HepG2 (cell line): ENCODE results near the gene ZSWIM6. TPM values are rescaled to one million over a fixed set of nuclear protein-coding genes. Genes with fewer than 3 reads are reported as not detected.
A peak's percentile ranks its signal among the peaks of the same experiment; 100 is the strongest.

ENCODE experiments used
- ATF7 ChIP-seq, 2 experiments: fragments of 450-650 bp in 1 of 2; sonication (generic) in 1 of 2; formaldehyde crosslinking in 1 of 2; IDR thresholded peaks; 2 replicates each; pipeline versions ENCODE4 v1.4.0 to v1.6.1; 2016 to 2020; ENCODE audit warnings: antibody characterized with exemption in 1 of 2, mild to moderate bottlenecking in 1 of 2, missing genetic modification reagents in 1 of 2
- GATAD1 ChIP-seq: IDR thresholded peaks from 2 replicates; pipeline ENCODE4 v1.6.1; 2016; ENCODE audit warnings: missing genetic modification reagents, missing compliant biosample characterization
- HDAC2 ChIP-seq: sonication (generic); formaldehyde crosslinking; IDR thresholded peaks from 2 replicates; pipeline ENCODE4 v1.4.0; 2020; ENCODE audit warnings: missing genetic modification reagents
- HIVEP1 ChIP-seq: sonication (generic); formaldehyde crosslinking; IDR thresholded peaks from 2 replicates; pipeline ENCODE4 v1.4.0; 2020; ENCODE audit warnings: mild to moderate bottlenecking, missing genetic modification reagents
- HMG20A ChIP-seq: IDR thresholded peaks from 2 replicates; pipeline ENCODE4 v1.6.1; 2016; ENCODE audit warnings: borderline replicate concordance
- MIXL1 ChIP-seq: IDR thresholded peaks from 2 replicates; pipeline ENCODE4 v1.6.1; 2016
- POGZ ChIP-seq: sonication (generic); formaldehyde crosslinking; IDR thresholded peaks from 2 replicates; pipeline ENCODE4 v1.4.0; 2020; ENCODE audit warnings: mild to moderate bottlenecking, missing genetic modification reagents
- RARA ChIP-seq: IDR thresholded peaks from 2 replicates; pipeline ENCODE4 v1.6.1; 2016; ENCODE audit warnings: missing genetic modification reagents, missing compliant biosample characterization
- RNF2 ChIP-seq: fragments of 450-650 bp; conservative IDR thresholded peaks from 2 replicates; pipeline ENCODE4 v1.6.1; 2016; ENCODE audit warnings: low read depth
- RXRA ChIP-seq: sonication (generic); formaldehyde crosslinking; IDR thresholded peaks from 2 replicates; pipeline ENCODE4 v1.5.1; 2020; ENCODE audit warnings: missing genetic modification reagents
- SAP130 ChIP-seq: IDR thresholded peaks from 2 replicates; pipeline ENCODE4 v1.6.1; 2016; ENCODE audit warnings: low read depth
- SMARCE1 ChIP-seq: fragments of 450-650 bp; IDR thresholded peaks from 2 replicates; pipeline ENCODE4 v1.6.1; 2017; ENCODE audit warnings: borderline replicate concordance
- TBL1XR1 ChIP-seq: fragments of 150-350 bp; IDR thresholded peaks from 2 replicates; pipeline ENCODE4 v1.6.1; 2014; ENCODE audit warnings: borderline replicate concordance, low read length; ENCODE audit not compliant: partially characterized antibody
- ZNF12 ChIP-seq: sonication (generic); formaldehyde crosslinking; IDR thresholded peaks from 2 replicates; pipeline ENCODE4 v1.5.0; 2020; ENCODE audit warnings: missing genetic modification reagents
- ZNF44 ChIP-seq: sonication (generic); formaldehyde crosslinking; IDR thresholded peaks from 2 replicates; pipeline ENCODE4 v1.5.1; 2020; ENCODE audit warnings: mild to moderate bottlenecking, missing genetic modification reagents
- ZNF772 ChIP-seq: sonication (generic); formaldehyde crosslinking; IDR thresholded peaks from 2 replicates; pipeline ENCODE4 v1.5.0; 2020; ENCODE audit warnings: mild to moderate bottlenecking, missing genetic modification reagents
- ZSCAN25 ChIP-seq: sonication (generic); formaldehyde crosslinking; IDR thresholded peaks from 2 replicates; pipeline ENCODE4 v1.8.0; 2022; ENCODE audit warnings: mild to moderate bottlenecking, missing genetic modification reagents
- polyA plus RNA-seq, 8 experiments: library from polyadenylated mRNA; depleted of rRNA in 3 of 8; stranded (reverse) in 7 of 8; unstranded in 1 of 8; fragments of >200 nt; fragmentation: Illumina TruSeq in 4 of 8; extraction: Trizol in 4 of 8; gene quantifications; 2 replicates each; pipeline versions ENCODE4 v1.2.1 to v1.2.3, GENCODE V29; 2011 to 2016; ENCODE audit warnings: low read depth in 4 of 8, missing spikeins in 1 of 8, mixed read lengths in 1 of 8; ENCODE audit not compliant: insufficient read depth in 1 of 8
- total RNA-seq, 5 experiments: library from RNA; depleted of rRNA; stranded (reverse); fragments of >200 nt; fragmentation: Illumina TruSeq; extraction: Trizol; gene quantifications; 2 replicates each; pipeline ENCODE4 v1.2.3, GENCODE V29; 2016; ENCODE audit warnings: low read depth in 1 of 5
- TF ChIP-seq, protein P1 (sequence below): sonication (generic); formaldehyde crosslinking; IDR thresholded peaks from 2 replicates; pipeline ENCODE4 v1.5.1; 2020; ENCODE audit warnings: mild to moderate bottlenecking, moderate library complexity, missing genetic modification reagents
- TF ChIP-seq, protein P2 (sequence below): IDR thresholded peaks from 2 replicates; pipeline ENCODE4 v1.6.1; 2016; ENCODE audit warnings: missing compliant biosample characterization, missing genetic modification reagents, borderline replicate concordance
- TF ChIP-seq, protein P3 (sequence below): IDR thresholded peaks from 2 replicates; pipeline ENCODE4 v1.6.1; 2012; ENCODE audit warnings: low read depth, low read length, improper control_type of control experiment
- TF ChIP-seq, protein P4 (sequence below): sonication (generic); formaldehyde crosslinking; IDR thresholded peaks from 2 replicates; pipeline ENCODE4 v1.8.0; 2022; ENCODE audit warnings: missing genetic modification reagents, mild to moderate bottlenecking, inconsistent platforms, borderline replicate concordance

ZSWIM6 gene
- total and polyA plus RNA-seq, 2 of the 13 experiments (the other 11 are each of a cell fraction or from before 2014, with no cell fraction given): 0.82 to 1.9 TPM

DNA sequence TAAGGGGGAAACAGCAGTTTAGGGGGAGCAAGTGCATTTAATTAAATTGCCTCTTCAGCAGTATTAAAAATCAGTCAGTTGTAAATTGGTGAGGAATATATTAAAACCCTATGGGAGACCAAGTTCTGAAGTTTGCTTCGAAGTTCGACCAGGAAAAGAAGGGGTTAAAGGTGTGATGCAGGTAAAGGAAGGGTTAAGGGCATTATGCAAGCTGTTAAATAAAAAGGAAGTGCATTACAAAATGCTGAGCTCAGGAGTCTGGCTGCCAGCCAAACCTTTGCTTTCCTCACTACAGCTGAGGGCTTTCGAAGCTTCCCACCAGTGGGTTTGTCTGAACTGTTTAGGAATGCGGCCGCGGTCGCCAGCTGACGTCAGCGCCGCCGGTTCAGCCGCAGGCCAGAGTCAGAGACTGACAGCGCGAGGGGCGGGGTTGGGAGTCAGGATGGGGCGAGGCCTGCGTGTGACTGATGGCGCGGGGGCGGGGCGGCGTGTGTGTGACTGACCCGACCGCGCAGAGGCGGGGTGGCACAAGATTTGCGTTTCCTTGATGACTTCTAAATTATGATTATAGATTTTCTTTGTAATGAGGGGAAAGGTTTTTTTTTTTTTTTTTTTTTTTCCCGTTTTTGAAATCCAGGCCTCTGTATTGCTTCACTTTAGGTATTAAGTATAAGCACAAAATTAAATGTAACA lies 76.6 kb downstream of the ZSWIM6 start (continued):
- TF ChIP-seq, protein P1, sequence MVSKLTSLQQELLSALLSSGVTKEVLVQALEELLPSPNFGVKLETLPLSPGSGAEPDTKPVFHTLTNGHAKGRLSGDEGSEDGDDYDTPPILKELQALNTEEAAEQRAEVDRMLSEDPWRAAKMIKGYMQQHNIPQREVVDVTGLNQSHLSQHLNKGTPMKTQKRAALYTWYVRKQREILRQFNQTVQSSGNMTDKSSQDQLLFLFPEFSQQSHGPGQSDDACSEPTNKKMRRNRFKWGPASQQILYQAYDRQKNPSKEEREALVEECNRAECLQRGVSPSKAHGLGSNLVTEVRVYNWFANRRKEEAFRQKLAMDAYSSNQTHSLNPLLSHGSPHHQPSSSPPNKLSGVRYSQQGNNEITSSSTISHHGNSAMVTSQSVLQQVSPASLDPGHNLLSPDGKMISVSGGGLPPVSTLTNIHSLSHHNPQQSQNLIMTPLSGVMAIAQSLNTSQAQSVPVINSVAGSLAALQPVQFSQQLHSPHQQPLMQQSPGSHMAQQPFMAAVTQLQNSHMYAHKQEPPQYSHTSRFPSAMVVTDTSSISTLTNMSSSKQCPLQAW (CRISPR knock-in tag): peak; percentile 79
- TF ChIP-seq, protein P2, sequence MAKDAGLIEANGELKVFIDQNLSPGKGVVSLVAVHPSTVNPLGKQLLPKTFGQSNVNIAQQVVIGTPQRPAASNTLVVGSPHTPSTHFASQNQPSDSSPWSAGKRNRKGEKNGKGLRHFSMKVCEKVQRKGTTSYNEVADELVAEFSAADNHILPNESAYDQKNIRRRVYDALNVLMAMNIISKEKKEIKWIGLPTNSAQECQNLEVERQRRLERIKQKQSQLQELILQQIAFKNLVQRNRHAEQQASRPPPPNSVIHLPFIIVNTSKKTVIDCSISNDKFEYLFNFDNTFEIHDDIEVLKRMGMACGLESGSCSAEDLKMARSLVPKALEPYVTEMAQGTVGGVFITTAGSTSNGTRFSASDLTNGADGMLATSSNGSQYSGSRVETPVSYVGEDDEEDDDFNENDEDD: peak; percentile 29; the same call in 1 of the 2 replicates
- 0 out of 2 replicates have a peak, but pooled peaks have one; percentile 52 for TF ChIP-seq ZNF44 (CRISPR knock-in tag)
- TF ChIP-seq, protein P3, sequence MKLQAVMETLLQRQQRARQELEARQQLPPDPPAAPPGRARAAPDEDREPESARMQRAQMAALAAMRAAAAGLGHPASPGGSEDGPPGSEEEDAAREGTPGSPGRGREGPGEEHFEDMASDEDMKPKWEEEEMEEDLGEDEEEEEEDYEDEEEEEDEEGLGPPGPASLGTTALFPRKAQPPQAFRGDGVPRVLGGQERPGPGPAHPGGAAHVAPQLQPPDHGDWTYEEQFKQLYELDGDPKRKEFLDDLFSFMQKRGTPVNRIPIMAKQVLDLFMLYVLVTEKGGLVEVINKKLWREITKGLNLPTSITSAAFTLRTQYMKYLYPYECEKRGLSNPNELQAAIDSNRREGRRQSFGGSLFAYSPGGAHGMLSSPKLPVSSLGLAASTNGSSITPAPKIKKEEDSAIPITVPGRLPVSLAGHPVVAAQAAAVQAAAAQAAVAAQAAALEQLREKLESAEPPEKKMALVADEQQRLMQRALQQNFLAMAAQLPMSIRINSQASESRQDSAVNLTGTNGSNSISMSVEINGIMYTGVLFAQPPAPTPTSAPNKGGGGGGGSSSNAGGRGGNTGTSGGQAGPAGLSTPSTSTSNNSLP: peak; percentile 68
- peak; percentile 79 for TF ChIP-seq TBL1XR1
- peak; percentile 81 for TF ChIP-seq POGZ (CRISPR knock-in tag)
- 0 out of 2 replicates have a peak, but pooled peaks have one; percentile 31 for TF ChIP-seq ZNF772 (CRISPR knock-in tag)
- peak; percentile 50; the same call in 1 of the 2 replicates for TF ChIP-seq HIVEP1 (CRISPR knock-in tag)
- TF ChIP-seq, protein P4, sequence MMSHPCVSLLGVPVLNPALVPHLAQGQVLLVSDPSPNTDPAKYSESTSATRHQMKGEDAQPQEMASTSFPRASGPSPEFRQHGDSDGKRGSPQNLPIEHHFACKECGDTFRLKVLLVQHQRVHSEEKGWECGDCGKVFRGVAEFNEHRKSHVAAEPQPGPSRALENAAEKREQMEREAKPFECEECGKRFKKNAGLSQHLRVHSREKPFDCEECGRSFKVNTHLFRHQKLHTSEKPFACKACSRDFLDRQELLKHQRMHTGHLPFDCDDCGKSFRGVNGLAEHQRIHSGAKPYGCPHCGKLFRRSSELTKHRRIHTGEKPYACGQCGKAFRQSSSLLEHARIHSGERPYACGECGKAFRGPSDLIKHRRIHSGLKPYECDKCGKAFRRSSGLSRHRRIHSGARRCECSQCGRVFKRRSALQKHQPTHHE (CRISPR knock-in tag): 0 out of 2 replicates have a peak, but pooled peaks have one; percentile 69
- TF ChIP-seq MIXL1 (CRISPR knock-in tag): peak; percentile 18; the same call in 1 of the 2 replicates
- peak; percentile 79; the same call in 1 of the 2 replicates for TF ChIP-seq SAP130 (CRISPR knock-in tag)
- 0 out of 2 replicates have a peak, but pooled peaks have one; percentile 30 for TF ChIP-seq ZSCAN25
- TF ChIP-seq RNF2: peak; percentile 59; the same call in 1 of the 2 replicates
- peak; percentile 87 for TF ChIP-seq ZNF12
- TF ChIP-seq SMARCE1: no peak
- peak; percentile 55 for TF ChIP-seq ATF7 (IDR thresholded peaks at IDR 0.05)
- 0 out of 2 replicates have a peak, but pooled peaks have one; percentile 67 for TF ChIP-seq ATF7 (CRISPR knock-in tag; IDR thresholded peaks at IDR 0.05)
- peak; percentile 51; the same call in 1 of the 2 replicates for TF ChIP-seq HMG20A
- TF ChIP-seq RXRA (CRISPR knock-in tag): peak; percentile 92
- TF ChIP-seq HDAC2 (CRISPR knock-in tag): 0 out of 2 replicates have a peak, but pooled peaks have one; percentile 37
- peak; percentile 96 for TF ChIP-seq RARA (CRISPR knock-in tag)
- TF ChIP-seq GATAD1 (CRISPR knock-in tag): peak; percentile 34; the same call in 1 of the 2 replicates
